Right renal pelvis (tissue), 4 donors: ENCODE results near the gene HEPACAM. TPM values are rescaled to one million over a fixed set of nuclear protein-coding genes. Genes with fewer than 3 reads are reported as not detected.

Experiments
- DNase-seq, 4 donors: peaks; one replicate each; pipeline ENCODE4 v3.0.0-alpha.2; 2013; ENCODE audit warnings: low read depth in 4 of 4, low spot score in 3 of 4, missing footprints in 1 of 4
- polyA plus RNA-seq, 4 donors: library from polyadenylated mRNA; unstranded; fragments of 120-200 nt; gene quantifications; one replicate each; pipeline ENCODE4 v1.2.1, GENCODE V29; 2013; ENCODE audit not compliant: insufficient read length in 4 of 4

The HEPACAM gene
- polyA plus RNA-seq, 4 donors = 1.9 to 3.2 (median 2.1) TPM

GRCh38 chr11:124902616-124903015 is 33.2 kb downstream of the HEPACAM start:
- no peak for DNase-seq

DNA sequence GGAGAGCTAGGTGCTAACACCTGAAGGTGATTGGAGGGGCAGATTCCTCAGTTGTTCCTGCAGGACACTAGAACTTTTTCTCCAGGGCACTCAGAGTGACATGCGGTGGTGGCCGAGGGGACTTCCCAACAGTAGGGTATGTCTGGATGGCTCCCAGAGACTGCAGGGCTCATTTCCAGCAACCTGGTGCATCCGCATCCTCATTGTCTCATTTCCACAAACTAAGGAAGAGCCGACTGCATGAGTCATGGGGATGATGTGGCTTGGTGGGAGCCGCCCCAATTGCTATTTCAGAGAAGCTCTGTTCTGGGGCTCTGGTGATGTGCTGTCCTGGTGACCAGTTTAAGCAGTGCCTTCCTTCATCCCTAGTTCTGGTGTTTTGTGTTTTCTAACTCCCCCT is 35.4 kb downstream of the HEPACAM start:
- DNase-seq = no peak

DNA sequence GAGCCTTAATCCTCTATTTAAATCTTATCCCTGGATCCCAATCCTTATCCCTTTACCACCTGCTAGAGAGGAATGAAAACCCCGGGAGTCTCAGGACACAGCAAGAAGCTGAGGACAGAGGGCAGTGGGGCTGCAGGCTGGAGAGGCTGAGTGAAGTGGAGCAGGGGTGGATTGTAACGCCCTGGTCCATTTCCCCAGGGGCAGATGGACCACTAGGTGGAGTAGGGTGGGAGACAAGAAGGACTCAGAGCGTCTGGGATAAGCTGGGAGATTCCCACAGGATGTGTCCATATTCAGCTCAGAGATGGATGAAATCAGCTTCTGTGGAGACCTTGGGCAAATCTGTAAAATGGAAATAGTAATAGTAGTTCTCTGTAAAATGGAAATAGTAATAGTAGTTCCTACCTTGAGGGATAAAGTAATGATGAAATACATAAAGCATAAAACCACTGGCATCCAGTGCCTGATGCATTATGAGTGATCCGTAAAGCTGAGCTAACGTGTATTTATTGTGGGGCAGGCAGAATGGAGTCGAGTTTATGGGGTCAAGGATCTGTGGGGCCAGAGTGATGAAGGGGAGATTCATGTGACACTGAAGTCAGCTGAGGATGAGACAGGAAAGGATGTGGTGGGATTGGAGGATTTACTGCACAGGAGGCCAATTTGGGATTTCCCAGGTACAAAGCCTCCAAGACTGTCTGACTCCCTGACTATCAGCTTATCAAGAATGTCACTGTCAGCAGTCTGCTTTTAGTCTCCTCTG is 36.3 kb downstream of the HEPACAM start:
- DNase-seq = no peak

- peak in 1 of 4 donors; percentile 20 for DNase-seq
Observed at GRCh38 chr11:124898711-124899110, 37.1 kb downstream of the HEPACAM start.

GRCh38 chr11:124898263-124898680 is 37.6 kb downstream of the HEPACAM start:
- DNase-seq = no peak

GRCh38 chr11:124897674-124898262 is 38.1 kb downstream of the HEPACAM start, which contains the start of gene ROBO4:
ROBO4 (minus strand) TSS chr11:124897865; CDS start chr11:124897795, 70 bp downstream.
- no peak for DNase-seq

- no peak for DNase-seq
Observed at GRCh38 chr11:124896821-124897391, 38.9 kb downstream of the HEPACAM start.

- DNase-seq = no peak
Observed at GRCh38 chr11:124896071-124896750, 39.6 kb downstream of the HEPACAM start.

DNA sequence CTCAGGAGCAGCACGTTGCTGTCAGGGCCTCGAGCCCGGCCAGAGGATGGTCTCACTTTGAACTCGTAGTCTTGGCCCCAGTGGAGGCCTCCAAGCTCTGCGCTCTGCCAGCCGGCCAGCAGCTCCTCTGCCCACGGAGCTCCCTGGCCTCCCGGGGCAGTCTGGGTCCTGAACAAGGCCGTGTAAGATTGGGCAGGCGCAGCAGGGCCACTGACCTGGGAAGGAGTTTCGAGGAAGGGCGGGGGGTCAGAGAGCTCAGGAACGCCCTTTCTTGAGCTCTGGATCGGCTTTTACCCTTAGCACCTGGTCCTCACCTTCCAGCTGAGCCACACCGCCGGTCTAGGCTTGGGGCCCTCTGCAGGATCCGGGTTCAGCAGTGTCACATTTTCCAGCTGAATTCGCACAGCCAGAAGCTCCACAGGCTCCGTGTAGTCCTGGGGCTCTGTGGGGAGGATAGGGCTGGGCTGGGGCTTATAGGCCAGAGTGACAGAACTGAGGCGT is 40.3 kb downstream of the HEPACAM start:
- DNase-seq = no peak

DNA sequence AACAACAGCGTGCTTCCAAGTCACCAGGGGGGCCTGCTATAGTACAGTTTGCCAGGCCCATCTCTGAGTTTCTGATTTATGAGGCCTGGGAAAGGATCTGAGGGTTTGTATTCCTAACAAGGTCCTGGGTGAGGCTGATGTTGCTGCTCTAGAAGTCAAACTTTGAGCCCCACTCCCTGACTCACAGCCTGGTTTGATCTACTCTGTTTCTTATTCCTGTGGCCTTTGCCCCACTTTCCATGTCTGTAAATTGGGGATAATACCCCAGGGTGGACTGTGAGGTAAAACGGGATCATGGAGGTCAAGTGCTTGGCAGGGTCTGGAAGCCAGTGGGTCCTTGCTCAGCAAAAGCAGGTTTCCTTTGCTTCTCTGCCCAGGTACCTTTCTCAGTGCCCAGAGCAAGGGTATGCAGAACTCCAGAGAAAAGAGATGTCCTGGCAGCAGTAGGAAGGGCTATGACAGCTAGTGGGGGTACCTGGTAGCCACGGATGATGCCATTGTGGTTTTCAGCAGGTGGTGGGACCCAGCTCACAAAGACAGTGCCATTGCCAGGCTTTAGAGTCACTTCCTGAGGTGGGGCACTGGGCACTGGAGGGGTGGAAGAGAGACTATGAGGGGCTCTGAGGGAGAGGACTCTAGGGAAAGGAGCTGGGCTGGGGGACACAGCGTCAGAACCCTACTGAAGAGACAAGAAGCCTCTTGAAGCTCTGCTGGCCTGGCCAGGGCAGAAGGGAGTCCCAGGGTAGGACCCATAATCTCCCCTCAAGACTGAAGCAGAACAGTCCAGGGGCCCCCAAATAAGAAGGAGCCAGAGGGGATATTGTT is 41.0 kb downstream of the HEPACAM start:
- no peak for DNase-seq

DNA sequence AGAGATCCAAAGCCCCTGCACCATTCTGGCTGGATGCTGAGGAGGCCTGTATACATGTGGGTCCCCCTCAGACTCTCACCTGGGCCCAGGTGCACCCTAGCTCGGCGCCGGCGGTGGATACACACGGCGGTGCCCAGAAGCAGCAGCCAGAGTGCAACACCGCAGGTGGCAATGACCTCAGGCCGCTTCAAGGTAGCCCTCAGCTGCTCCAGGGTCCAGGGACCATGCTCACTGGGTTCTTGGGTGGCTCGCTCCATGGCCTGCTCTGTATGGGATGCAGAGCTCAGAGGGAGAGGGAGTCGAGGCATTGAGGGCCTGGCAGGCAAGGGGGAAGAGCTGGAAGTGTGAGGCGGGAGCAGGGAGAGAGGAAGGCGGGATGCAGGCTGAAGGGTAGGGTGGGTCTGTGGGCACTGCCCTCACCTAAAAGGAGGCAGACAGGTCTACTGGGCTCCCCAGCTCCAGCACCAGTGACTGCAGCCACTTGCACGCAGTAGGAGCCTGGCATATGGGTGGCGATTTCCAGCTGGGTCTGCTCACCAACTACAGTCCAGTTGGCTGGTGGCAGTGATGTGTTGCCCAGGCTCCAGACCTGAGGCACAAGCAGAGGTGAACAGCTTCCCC is 42.0 kb downstream of the HEPACAM start:
- no peak for DNase-seq

GRCh38 chr11:124892750-124893454 is 42.9 kb downstream of the HEPACAM start:
- no peak for DNase-seq

DNA sequence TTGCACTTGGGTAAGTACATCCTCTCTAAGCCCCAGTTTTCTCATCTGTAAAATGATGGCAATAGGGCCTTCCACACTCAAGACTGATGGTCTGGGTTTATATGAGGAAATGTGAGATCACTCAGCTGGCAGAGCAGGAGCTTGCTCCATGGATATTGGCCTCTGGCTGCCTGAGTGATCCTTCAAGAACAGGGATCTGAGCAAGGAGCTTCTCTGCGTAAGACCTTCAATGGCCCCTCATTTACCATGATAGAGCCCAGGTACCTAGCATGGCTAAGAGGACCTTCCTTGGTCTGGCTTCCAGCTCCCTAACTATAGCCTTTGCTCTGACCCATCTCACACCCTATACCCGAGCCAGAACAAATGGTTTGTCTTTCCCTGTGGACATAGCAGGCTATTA is 43.7 kb downstream of the HEPACAM start:
- no peak for DNase-seq

GRCh38 chr11:124891373-124891861 is 44.4 kb downstream of the HEPACAM start:
- DNase-seq = no peak

DNA sequence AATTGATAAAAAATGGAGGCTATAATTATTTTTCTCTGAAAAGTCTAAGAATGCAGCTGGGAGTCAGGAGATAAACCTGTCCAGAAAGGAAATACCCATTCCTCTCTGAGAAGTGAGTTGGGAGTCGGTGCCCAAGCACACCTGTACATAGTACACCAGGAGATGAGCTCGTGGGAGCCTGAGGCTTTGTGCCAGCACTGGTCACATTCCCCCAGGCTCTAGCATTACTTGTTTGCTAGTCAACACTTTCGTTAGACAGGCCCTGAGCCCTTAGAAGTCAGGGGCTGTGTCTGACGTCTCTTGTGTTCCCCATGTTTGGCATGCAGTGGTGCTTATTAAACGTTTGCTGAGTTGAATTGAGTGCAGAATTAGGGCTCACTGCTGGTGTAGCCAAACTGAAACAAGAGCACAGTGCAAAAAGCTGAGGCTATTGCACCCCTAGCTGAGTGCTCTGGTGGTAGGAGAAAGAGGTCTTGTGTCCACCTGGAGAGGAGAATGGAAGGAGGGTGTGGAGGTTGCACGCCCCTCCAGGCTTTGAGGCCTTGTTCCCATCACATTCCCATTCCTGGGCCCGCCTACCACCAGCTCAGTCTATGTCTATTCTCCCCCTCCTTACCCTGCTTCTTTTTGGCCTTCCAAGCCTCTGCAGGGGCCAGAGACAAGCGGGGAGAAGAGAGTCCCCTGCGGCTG is 45.0 kb downstream of the HEPACAM start:
- DNase-seq = no peak

GRCh38 chr11:124890151-124890550 is 45.7 kb downstream of the HEPACAM start:
- DNase-seq = no peak

GRCh38 chr11:124889191-124890091 is 46.4 kb downstream of the HEPACAM start:
- DNase-seq = no peak
